ENCODE measurements around the gene YY1. TPM values are rescaled to one million over a fixed set of nuclear protein-coding genes. Genes with fewer than 3 reads are reported as not detected.
A peak's percentile ranks its signal among the peaks of the same experiment; 100 is the strongest.
"Not testable (repeated sequence)": the region's sequence is repeated elsewhere in the genome, so short reads cannot be mapped to it uniquely, and the experiment has no call there.

YY1 gene
- total RNA-seq, 4 donors from 2014 or later: 50.0 to 67.4 (median 55.6) TPM

DNA sequence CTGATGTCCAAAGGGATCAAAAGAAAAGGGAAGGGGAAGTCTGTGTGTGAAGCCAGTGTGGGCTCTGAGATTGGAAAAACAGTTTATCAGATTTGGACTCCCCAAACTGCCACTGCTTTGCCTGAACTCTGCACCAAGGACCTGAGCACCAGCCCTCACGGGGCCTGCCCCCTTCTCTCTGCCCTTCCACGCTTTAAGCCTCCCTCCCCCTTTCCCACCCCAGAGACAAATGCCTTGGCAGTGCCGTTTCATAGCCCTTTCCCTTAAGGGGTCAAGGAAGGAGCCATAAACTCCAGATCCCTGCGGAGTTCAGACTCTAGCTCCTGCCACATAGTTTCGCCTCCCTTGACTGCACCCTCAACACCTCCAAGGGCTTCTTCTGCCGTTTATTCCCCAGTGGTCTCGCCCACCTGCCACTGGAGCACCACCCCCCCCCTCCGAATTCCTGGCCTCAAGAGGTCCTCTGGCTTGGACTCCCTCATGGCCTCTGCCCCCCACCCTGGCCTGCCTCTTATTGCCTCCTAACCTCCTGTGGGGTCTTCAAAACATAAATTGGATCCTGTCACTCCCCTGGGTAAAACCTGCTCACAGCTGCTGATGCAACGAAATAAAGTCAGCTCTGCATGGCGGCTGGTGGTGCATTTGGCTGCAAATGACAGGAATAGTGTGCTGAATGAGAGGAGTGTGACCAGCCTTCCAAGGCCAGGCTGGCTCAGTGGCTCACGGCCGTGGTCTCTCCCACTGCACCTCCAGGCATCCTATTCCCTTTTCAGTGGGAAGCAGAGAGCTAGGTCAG is 48.5 kb downstream of the YY1 start:
- WGBS, 2 donors: 37 to 46% methylated on average over 12 of the region's 12 CpGs

DNA sequence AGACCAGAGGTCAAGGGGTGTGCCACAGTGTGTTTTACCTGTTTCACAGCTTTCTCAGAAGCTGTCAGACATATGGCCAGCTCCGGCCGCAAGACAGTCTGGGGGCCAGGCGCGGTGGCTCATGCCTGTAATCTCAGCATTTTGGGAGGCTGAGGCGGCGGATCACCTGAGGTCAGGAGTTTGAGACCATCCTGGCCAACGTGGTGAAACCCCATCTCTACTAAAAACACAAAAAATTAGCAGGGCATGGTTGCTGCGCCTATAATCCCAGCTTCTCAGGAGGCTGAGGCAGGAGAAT is 49.0 kb downstream of the YY1 start:
- not testable (repeated sequence) for H3K27me3 ChIP-seq; H3K4me3 ChIP-seq (replicated peaks in 1 of 3); DNase-seq; H3K9me3 ChIP-seq
- Histone ChIP-seq H3K36me3 (peaks cover 24 to 26% of the 10 kb centered on the region in 2 donors), H3K4me1 (peaks cover 85 to 92% of the 10 kb centered on the region in 2 donors), H3K27ac (peak overlapping the region; percentile 78 to 93 (median 93))
- intact Hi-C loops (cut with DNase I): loop anchor here (5.0 kb wide), 1 partner anchor 89 kb away; the partner anchor contains the start of gene WDR25
- WGBS, 2 donors: 58 to 62% methylated on average over 8 of the region's 8 CpGs

More for the DNA sequence above, 48.5 kb downstream of the YY1 start:
- Histone ChIP-seq H3K27me3 (no peaks in the 10 kb centered on the region), H3K27ac (peak overlapping the region; percentile 78 to 93 (median 93)), H3K4me1 (peaks cover 88 to 95% of the 10 kb centered on the region in 2 donors), H3K36me3 (peaks cover 19 to 20% of the 10 kb centered on the region in 2 donors), H3K4me3 (replicated peaks in 1 of 3) (no peak overlapping the region), H3K9me3 (no peaks in the 10 kb centered on the region)
- TF ChIP-seq, protein P1, sequence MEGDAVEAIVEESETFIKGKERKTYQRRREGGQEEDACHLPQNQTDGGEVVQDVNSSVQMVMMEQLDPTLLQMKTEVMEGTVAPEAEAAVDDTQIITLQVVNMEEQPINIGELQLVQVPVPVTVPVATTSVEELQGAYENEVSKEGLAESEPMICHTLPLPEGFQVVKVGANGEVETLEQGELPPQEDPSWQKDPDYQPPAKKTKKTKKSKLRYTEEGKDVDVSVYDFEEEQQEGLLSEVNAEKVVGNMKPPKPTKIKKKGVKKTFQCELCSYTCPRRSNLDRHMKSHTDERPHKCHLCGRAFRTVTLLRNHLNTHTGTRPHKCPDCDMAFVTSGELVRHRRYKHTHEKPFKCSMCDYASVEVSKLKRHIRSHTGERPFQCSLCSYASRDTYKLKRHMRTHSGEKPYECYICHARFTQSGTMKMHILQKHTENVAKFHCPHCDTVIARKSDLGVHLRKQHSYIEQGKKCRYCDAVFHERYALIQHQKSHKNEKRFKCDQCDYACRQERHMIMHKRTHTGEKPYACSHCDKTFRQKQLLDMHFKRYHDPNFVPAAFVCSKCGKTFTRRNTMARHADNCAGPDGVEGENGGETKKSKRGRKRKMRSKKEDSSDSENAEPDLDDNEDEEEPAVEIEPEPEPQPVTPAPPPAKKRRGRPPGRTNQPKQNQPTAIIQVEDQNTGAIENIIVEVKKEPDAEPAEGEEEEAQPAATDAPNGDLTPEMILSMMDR (IDR thresholded peaks at IDR 0.05): no peak
- no peak for TF ChIP-seq POLR2A (IDR thresholded peaks at IDR 0.05)
- intact Hi-C loops (cut with DNase I): loop anchor here (5.0 kb wide), 1 partner anchor 90 kb away; the partner anchor contains the start of gene WDR25
- DNase-seq: peak; percentile 46

DNA sequence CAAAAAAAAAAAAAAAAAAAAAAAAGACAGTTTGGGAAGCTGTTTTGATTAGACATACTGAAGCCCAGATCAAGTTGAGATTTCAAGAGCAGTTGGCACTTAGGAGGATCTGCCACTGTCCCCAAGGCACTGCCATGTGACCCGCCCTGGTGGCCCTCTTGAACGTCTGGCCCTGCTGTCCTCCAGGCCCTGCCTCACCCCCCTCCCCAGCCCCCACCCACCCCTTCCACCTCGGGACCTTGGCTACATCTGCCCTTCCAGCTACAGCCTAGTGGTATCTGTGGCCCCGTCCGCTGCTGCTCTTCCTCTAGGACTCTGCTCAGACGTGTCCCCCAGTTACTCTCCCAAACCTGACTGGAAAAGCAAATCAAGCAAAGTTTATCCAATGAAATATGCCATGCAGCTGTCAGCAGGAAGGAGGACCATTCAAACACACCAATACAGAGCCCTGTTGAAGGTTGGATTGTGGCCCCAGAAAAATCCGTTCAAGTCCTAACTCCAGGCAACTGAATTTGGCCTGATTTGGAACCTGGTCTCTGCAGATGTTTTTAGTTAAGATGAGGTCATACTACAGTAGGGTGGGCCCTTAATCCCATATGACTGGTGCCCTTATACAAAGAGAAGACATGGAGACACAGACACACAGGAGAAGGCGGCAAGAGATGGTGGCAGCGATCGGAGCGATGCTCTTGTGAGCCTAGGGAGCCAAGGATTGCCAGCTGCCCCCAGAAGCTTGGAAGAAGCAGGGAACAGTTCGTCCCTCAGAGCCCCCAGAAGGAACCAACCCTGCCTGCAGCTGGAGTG is 49.6 kb downstream of the YY1 start:
- peaks cover 85 to 92% of the 10 kb centered on the region in 2 donors for H3K4me1 ChIP-seq
- no peaks in the 10 kb centered on the region for H3K27me3 ChIP-seq
- 46 to 56% methylated on average over 12 of the region's 12 CpGs for WGBS, 2 donors
- H3K4me3 ChIP-seq (replicated peaks in 1 of 3): no peak overlapping the region
- TF ChIP-seq, protein P1 (IDR thresholded peaks at IDR 0.05): no peak
- TF ChIP-seq POLR2A (IDR thresholded peaks at IDR 0.05): no peak
- intact Hi-C loops (cut with DNase I): loop anchor here (5.0 kb wide), 1 partner anchor 89 kb away; the partner anchor contains the start of gene WDR25
- peak overlapping the region; percentile 77 to 93 (median 87) for H3K27ac ChIP-seq
- no peaks in the 10 kb centered on the region for H3K9me3 ChIP-seq
- H3K36me3 ChIP-seq: peaks cover 25 to 27% of the 10 kb centered on the region in 2 donors
- DNase-seq: peak; percentile 86 to 87

DNA sequence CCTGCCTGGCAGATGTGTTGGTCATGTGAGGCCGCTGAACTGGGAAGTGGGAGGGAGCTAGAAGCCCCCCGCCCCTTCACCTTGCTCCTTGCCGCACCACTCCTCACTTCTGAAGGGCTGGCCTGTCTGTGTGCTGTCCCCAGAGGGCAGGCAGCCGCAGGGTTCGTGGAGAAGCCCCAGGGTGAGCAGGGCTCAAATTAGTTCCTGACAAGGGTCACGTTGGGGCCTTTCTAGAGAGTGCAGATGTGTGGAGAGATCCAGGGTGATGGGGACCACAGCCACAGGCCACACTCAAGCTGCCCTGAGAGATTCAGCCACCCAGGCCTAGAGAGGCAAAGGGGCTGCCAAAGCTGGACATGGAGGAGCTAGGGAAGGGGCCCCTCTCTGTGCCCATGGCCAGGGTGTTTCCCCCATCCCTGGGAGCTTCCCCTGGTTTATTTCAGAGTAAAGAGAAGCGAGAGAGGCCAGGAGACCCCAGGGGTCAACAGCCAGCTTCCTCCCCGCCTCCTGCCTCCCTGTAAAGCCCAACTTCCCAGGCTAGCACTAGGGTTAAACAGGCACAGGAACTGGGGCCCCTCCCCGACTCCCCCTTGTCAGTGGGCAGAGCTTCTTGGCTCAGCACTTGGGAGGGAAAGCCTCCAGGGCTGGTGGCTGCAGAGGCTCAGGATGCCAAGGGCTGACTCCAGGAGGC is 51.1 kb downstream of the YY1 start:
- H3K36me3 ChIP-seq: peaks cover 25 to 27% of the 10 kb centered on the region in 2 donors
- WGBS, 2 donors: 64% methylated on average over 8 of the region's 9 CpGs
- H3K4me1 ChIP-seq: peaks cover 83 to 92% of the 10 kb centered on the region in 2 donors
- intact Hi-C loops (cut with DNase I): loop anchor here (5.0 kb wide), 1 partner anchor 87 kb away; the partner anchor contains the start of gene WDR25
- TF ChIP-seq POLR2A (IDR thresholded peaks at IDR 0.05): no peak
- TF ChIP-seq, protein P1 (IDR thresholded peaks at IDR 0.05): no peak
- no peaks in the 10 kb centered on the region for H3K27me3 ChIP-seq
- DNase-seq: peak; percentile 48 to 49
- peak overlapping the region; percentile 77 to 93 (median 87) for H3K27ac ChIP-seq
- H3K9me3 ChIP-seq: no peaks in the 10 kb centered on the region
- no peak overlapping the region for H3K4me3 ChIP-seq (replicated peaks in 1 of 3)

Measured in thyroid gland (tissue), 4 donors.